ENCODE data around the gene HBA1.
"Not testable (repeated sequence)": the region's sequence is repeated elsewhere in the genome, so short reads cannot be mapped to it uniquely, and the experiment has no call there.

Gene HBA1

GRCh38 chr16:194516-194915, 18.0 kb downstream of the HBA1 start:
- DNase-seq (ENCODE audit: low spot score) = no peak

DNA sequence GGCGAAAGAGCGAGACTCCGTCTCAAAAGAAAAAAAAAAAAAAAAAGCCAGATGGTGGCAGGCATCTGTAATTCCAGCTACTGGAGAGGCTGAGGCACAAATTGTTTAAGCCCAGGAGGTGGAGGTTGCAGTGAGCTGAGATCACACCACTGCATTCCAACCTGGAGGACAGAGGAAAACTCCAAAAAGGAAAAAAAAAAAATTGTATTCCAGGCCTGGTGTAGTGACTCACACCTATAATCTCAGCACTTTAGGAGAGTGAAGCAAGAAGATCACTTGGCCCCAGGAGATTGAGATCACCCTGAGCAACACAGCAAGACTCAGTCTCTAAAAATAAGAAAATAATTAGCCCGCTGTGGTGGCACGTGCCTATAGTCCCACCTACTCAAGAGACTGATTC, 23.9 kb downstream of the HBA1 start:
- DNase-seq (ENCODE audit: low spot score) = no peak

DNA sequence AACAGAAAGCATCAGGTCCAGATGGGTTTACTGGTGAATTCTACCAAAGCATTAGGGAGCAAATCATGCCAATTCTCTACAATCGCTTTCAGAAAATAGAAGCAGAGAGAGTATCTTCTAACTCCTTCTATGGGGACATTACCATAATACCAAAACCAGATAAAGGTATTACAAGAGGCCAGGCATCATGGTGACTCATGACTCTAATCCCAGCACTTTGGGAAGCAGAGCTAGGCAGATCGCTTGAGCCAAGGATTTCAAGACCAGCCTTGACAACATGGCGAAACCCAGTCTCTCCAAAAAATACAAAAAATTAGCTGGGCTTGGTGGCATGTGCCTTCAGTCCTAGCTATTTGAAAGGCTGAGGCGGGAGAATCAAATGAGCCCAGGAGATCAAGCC, 26.8 kb downstream of the HBA1 start:
- DNase-seq (ENCODE audit: low spot score) = no peak

GRCh38 chr16:204046-204445, 27.6 kb downstream of the HBA1 start:
- DNase-seq (ENCODE audit: low spot score) = not testable (repeated sequence)

- DNase-seq (ENCODE audit: low spot score) = not testable (repeated sequence)
Observed at GRCh38 chr16:209359-209758, 32.9 kb downstream of the HBA1 start.

GRCh38 chr16:211631-212180, 35.2 kb downstream of the HBA1 start:
- not testable (repeated sequence) for DNase-seq (ENCODE audit: low spot score)

- DNase-seq (ENCODE audit: low spot score) = no peak
Observed at GRCh38 chr16:212999-213398, 36.5 kb downstream of the HBA1 start.

- no peak for DNase-seq (ENCODE audit: low spot score)
Observed at GRCh38 chr16:220021-220420, 43.5 kb downstream of the HBA1 start.

Small RNAs within 50 kb of the gene (small RNA-seq; reads per million reads assigned to genes)
- gene RF00019 = 0 reads per million in 2 experiments
